Endothelial cell of umbilical vein (primary cell): ENCODE results near the gene ANKRD33.

Experiments
- EZH2 ChIP-seq: IDR thresholded peaks from 2 replicates; pipeline ENCODE4 v1.6.1; 2012; ENCODE audit warnings: borderline replicate concordance, low read depth, mild to moderate bottlenecking, moderate library complexity, low read length, inconsistent platforms; ENCODE audit not compliant: severe bottlenecking
- FOS ChIP-seq: IDR thresholded peaks from 2 replicates; pipeline ENCODE4 v1.6.1; 2011; ENCODE audit warnings: mild to moderate bottlenecking, low read length, moderate library complexity, borderline replicate concordance; ENCODE audit not compliant: insufficient read depth
- GATA2 ChIP-seq: IDR thresholded peaks from 2 replicates; pipeline ENCODE4 v1.7.0; 2011; ENCODE audit warnings: low read depth, mild to moderate bottlenecking, moderate library complexity, mixed read lengths, low read length; ENCODE audit not compliant: insufficient read length, insufficient read depth
- JUN ChIP-seq: IDR thresholded peaks from 2 replicates; pipeline ENCODE4 v1.6.1; 2011; ENCODE audit warnings: borderline replicate concordance, low read depth; ENCODE audit not compliant: insufficient read length, insufficient read depth
- MAX ChIP-seq: IDR thresholded peaks from 2 replicates; pipeline ENCODE4 v1.6.1; 2011; ENCODE audit not compliant: insufficient read depth, insufficient read length
- MYC ChIP-seq: IDR thresholded peaks from one replicate; pipeline ENCODE4 v1.6.1; 2011; ENCODE audit warnings: mild to moderate bottlenecking, low read depth, low read length
- POLR2A ChIP-seq: IDR thresholded peaks from 2 replicates; pipeline ENCODE4 v1.6.1; 2012; ENCODE audit warnings: low read depth, mild to moderate bottlenecking, control low read depth, low read length
- POLR2AphosphoS5 ChIP-seq: IDR thresholded peaks from 2 replicates; pipeline ENCODE4 v1.6.1; 2012; ENCODE audit warnings: low read depth, mild to moderate bottlenecking, control low read depth, low read length, moderate library complexity; ENCODE audit not compliant: insufficient read depth
- TF ChIP-seq, protein P1 (sequence below), 2 donors: IDR thresholded peaks; 1 replicate in 1 of 2; 2 replicates in 1 of 2; pipeline ENCODE4 v1.5.1; 2011; ENCODE audit warnings: low read length in 2 of 2, mild to moderate bottlenecking in 2 of 2, moderate library complexity in 2 of 2, control low read depth in 1 of 2, inconsistent platforms in 1 of 2, low read depth in 1 of 2; ENCODE audit not compliant: insufficient read depth in 1 of 2; ENCODE audit errors: extremely low read depth in 1 of 2

- TF ChIP-seq POLR2A (no peak), FOS (no peak), EZH2 (no peak), MAX (no peak), POLR2AphosphoS5 (no peak), GATA2 (no peak), JUN (no peak), MYC (no peak)
- TF ChIP-seq, protein P1, sequence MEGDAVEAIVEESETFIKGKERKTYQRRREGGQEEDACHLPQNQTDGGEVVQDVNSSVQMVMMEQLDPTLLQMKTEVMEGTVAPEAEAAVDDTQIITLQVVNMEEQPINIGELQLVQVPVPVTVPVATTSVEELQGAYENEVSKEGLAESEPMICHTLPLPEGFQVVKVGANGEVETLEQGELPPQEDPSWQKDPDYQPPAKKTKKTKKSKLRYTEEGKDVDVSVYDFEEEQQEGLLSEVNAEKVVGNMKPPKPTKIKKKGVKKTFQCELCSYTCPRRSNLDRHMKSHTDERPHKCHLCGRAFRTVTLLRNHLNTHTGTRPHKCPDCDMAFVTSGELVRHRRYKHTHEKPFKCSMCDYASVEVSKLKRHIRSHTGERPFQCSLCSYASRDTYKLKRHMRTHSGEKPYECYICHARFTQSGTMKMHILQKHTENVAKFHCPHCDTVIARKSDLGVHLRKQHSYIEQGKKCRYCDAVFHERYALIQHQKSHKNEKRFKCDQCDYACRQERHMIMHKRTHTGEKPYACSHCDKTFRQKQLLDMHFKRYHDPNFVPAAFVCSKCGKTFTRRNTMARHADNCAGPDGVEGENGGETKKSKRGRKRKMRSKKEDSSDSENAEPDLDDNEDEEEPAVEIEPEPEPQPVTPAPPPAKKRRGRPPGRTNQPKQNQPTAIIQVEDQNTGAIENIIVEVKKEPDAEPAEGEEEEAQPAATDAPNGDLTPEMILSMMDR (IDR thresholded peaks at IDR 0.05; ENCODE audit: extremely low read depth in 1 of 2, insufficient read depth in 1 of 2, low read depth in 1 of 2, low read length in 2 of 2): no peak
These were observed 20.0 kb downstream of the ANKRD33 start for GRCh38 chr12:51907856-51908425.
